ENCODE data around the gene PNRC1.

DNA sequence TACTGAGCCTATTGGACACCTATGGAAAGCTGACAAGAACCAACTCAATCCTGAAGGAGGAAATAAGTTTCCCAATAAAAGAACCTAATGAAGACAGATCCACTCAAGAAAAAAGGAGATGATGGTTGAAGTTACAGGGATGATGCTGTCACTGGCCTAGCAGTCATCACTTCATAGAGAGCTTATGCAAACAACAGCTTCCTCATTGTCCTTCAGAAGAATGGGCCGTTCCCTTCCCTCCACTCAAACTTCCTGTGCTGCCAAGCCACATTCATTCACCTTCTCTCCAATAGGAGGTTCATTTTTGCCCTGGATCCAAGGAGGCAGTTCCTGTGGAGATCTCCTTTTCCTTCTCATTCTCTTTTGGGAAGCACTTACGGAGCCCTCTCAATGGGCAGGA is 51.5 kb downstream of the PNRC1 start:
- no peak for TF ChIP-seq EZH2 (IDR thresholded peaks at IDR 0.05; ENCODE audit: low read depth)
- TF ChIP-seq, protein P1, sequence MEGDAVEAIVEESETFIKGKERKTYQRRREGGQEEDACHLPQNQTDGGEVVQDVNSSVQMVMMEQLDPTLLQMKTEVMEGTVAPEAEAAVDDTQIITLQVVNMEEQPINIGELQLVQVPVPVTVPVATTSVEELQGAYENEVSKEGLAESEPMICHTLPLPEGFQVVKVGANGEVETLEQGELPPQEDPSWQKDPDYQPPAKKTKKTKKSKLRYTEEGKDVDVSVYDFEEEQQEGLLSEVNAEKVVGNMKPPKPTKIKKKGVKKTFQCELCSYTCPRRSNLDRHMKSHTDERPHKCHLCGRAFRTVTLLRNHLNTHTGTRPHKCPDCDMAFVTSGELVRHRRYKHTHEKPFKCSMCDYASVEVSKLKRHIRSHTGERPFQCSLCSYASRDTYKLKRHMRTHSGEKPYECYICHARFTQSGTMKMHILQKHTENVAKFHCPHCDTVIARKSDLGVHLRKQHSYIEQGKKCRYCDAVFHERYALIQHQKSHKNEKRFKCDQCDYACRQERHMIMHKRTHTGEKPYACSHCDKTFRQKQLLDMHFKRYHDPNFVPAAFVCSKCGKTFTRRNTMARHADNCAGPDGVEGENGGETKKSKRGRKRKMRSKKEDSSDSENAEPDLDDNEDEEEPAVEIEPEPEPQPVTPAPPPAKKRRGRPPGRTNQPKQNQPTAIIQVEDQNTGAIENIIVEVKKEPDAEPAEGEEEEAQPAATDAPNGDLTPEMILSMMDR (conservative IDR thresholded peaks at IDR 0.05): no peak

All from PC-9 (cell line).